SH-SY5Y (cell line): ENCODE data around the gene OXNAD1.

Experiments used
- GATA2 ChIP-seq: IDR thresholded peaks from 2 replicates; pipeline ENCODE4 v1.6.1; 2011; ENCODE audit warnings: mild to moderate bottlenecking, low read depth, low read length
- GATA3 ChIP-seq: IDR thresholded peaks from 2 replicates; pipeline ENCODE4 v1.6.1; 2011; ENCODE audit warnings: low read depth, mild to moderate bottlenecking, low read length, moderate library complexity

DNA sequence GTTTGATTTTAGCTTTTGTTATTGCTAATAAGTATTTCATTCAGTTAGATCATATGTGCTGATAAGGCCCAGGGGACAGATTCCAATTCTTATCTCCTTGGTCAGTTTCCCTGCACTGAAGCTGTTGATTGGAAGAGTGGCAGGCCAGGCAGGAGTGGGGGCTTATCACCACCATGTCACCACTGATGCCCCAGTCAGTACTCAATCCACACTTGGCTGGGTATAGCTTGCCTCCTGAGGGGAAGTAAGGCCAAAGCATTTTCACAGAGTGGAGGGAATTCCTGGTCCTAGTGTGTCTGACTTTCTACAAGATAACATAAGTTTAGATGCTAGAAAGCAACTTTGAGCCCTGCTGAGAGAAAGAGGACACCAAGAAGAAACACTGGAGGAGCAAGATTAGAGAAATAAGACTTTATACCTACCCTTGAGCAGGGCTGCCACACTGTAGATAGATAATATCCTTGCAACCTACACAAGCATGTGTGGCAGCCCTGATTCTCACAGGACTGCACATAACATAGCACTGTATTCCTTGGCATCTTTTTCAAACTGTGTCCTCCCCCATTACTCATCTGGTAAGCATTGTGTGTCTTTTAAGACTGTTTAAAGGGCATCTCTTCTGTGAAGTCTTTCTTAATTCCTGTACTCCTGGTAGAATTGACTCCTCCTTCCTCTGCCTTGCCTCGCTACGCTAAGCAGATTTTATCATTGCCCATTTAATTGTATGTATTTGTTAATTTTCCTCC lies 24.3 kb downstream of the OXNAD1 start:
- TF ChIP-seq GATA2 (no peak), GATA3 (no peak)
